Measurements from ENCODE around the gene MICAL3.

MICAL3 gene

DNA sequence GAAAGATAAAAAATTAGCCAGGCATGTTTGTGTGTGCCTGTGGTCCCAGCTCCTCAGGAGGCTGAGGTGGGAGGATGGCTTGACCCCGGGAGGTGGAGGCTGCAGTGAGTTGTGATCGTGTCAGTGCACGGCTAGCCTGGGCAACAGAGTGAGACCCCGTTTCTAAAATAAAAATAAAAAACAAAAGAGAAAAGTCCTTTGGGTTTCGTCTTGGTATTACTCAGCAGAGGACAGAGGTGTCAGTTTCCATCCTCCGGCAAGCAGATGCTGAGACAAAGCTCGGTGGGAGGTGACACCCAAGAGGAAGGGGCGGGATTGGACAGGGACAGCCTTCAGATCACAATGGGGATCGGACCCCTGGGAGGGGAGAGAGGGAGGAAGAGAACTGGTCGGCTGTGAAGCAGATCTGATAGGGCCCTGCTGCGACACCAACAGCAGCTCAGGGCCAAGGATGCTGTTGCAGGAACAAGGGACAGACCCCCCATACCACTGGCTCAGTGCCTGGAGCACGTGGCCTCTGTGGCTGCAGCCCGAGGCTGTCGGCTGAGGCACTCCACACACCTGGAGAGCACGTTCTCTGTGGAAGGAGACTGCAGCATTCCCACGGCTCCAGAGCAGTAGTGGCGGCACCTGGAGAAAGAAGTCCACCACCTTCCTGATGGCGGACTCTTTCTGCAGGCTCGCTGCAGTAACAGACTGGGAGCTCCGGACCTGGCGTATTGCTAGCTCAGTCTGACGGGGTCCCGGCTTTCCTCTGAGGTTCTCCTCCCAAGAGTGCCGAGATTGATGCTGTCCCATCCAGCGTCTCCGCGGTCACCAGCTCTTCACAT is 244.9 kb downstream of the MICAL3 start:
- TF ChIP-seq CTCF (IDR thresholded peaks at IDR 0.05; ENCODE audit: low read depth, low read length), result no peak
- no peak overlapping the region for H3K4me3 ChIP-seq (ENCODE audit: low read depth, low read length)

- TF ChIP-seq CTCF (IDR thresholded peaks at IDR 0.05; ENCODE audit: low read depth, low read length), result no peak
- no peak overlapping the region for H3K4me3 ChIP-seq (ENCODE audit: low read depth, low read length)
Measured at GRCh38 chr22:17778412-17778976, 245.9 kb downstream of the MICAL3 start.

- TF ChIP-seq CTCF (IDR thresholded peaks at IDR 0.05; ENCODE audit: low read depth, low read length), result no peak
- no peak overlapping the region for H3K4me3 ChIP-seq (ENCODE audit: low read depth, low read length)
Measured at GRCh38 chr22:17777717-17778044, 246.7 kb downstream of the MICAL3 start.

- TF ChIP-seq CTCF (IDR thresholded peaks at IDR 0.05; ENCODE audit: low read depth, low read length), result no peak
- H3K4me3 ChIP-seq (ENCODE audit: low read depth, low read length), result no peak overlapping the region
Measured at GRCh38 chr22:17777005-17777716, 247.2 kb downstream of the MICAL3 start.

- H3K4me3 ChIP-seq (ENCODE audit: low read depth, low read length), result no peak overlapping the region
- no peak for TF ChIP-seq CTCF (IDR thresholded peaks at IDR 0.05; ENCODE audit: low read depth, low read length)
Measured at GRCh38 chr22:17775781-17776465, 248.4 kb downstream of the MICAL3 start.

DNA sequence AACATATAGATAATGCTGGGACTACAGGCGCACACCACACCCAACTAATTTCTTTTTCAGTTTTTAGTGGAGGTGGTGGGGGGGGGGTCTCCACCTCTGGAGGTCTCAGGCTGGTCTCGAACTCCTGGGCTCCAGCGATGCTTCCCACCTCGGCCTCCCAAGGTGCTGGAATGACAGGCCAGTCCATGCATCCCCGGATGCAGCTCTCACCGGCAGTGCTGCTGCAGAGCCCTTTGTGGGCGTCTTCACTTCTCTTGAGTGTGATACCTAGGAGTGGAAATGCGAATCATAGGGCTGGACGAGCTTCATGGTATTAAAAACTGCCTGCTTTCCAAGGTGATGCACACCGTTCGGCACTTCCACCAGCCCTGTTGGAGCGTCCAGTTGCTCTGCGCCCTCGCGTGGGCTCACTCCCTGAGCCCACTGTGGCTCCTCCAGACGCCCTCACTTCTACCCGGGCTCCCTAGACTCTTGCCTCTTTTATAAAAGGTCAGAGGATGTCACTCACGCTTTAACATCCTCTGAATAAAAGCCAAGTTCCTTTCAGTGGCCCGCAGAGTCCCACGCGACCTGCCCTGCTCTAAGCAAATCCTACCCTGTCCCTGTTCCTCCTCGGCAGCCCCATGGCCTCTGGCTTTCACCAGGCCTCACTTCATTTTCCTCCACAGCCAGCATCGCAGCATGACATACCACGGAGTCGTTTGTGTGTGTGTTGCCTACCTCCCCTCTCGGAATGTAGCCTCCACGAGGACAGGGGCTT is 249.3 kb downstream of the MICAL3 start:
- no peak for TF ChIP-seq CTCF (IDR thresholded peaks at IDR 0.05; ENCODE audit: low read depth, low read length)

More for the DNA sequence above, 249.3 kb downstream of the MICAL3 start:
- peak overlapping the region; percentile 64 for H3K4me3 ChIP-seq (ENCODE audit: low read depth, low read length)

Measured in WI38 (cell line).